GM21360 (cell line): ENCODE measurements around the gene NOMO2.
"Not testable (repeated sequence)": the region's sequence is repeated elsewhere in the genome, so short reads cannot be mapped to it uniquely, and the experiment has no call there.

Experiments used
- ATAC-seq: cut with Tn5 transposase; IDR thresholded peaks from one replicate; pipeline ENCODE4 v1.9.1; 2021; ENCODE audit warnings: mild to moderate bottlenecking, moderate library complexity; ENCODE audit not compliant: unreplicated experiment

The NOMO2 gene

GRCh38 chr16:18579261-18579660, 17.4 kb upstream of the NOMO2 start:
- ATAC-seq, result not testable (repeated sequence)

GRCh38 chr16:18577942-18578341, 16.0 kb upstream of the NOMO2 start:
- ATAC-seq, result not testable (repeated sequence)

- not testable (repeated sequence) for ATAC-seq
These were observed 14.0 kb upstream of the NOMO2 start for GRCh38 chr16:18575945-18576344.

GRCh38 chr16:18575298-18575917, 13.5 kb upstream of the NOMO2 start:
- ATAC-seq, result not testable (repeated sequence)

GRCh38 chr16:18573887-18574286, 12.0 kb upstream of the NOMO2 start:
- ATAC-seq, result not testable (repeated sequence)

- ATAC-seq, result not testable (repeated sequence)
These were observed 11.1 kb upstream of the NOMO2 start for GRCh38 chr16:18572973-18573372.

GRCh38 chr16:18571307-18571850, 9.5 kb upstream of the NOMO2 start:
- ATAC-seq, result not testable (repeated sequence)

GRCh38 chr16:18570529-18571306, 8.8 kb upstream of the NOMO2 start:
- ATAC-seq, result not testable (repeated sequence)

- ATAC-seq, result not testable (repeated sequence)
These were observed 1.3 kb downstream of the NOMO2 start for GRCh38 chr16:18560416-18561220.

- ATAC-seq, result not testable (repeated sequence)
These were observed 8.2 kb downstream of the NOMO2 start for GRCh38 chr16:18553671-18554070.

GRCh38 chr16:18547382-18547781, 14.5 kb downstream of the NOMO2 start:
- not testable (repeated sequence) for ATAC-seq

GRCh38 chr16:18546853-18547252, 15.0 kb downstream of the NOMO2 start:
- not testable (repeated sequence) for ATAC-seq

GRCh38 chr16:18544232-18545081, 17.4 kb downstream of the NOMO2 start:
- not testable (repeated sequence) for ATAC-seq

- ATAC-seq, result not testable (repeated sequence)
These were observed 20.0 kb downstream of the NOMO2 start for GRCh38 chr16:18541912-18542311.

- not testable (repeated sequence) for ATAC-seq
These were observed 24.9 kb downstream of the NOMO2 start for GRCh38 chr16:18537004-18537403.

- not testable (repeated sequence) for ATAC-seq
These were observed 26.3 kb downstream of the NOMO2 start for GRCh38 chr16:18535519-18536168.

GRCh38 chr16:18534308-18534707, 27.6 kb downstream of the NOMO2 start:
- ATAC-seq, result not testable (repeated sequence)

GRCh38 chr16:18531323-18531722, 30.6 kb downstream of the NOMO2 start:
- ATAC-seq, result not testable (repeated sequence)

- ATAC-seq, result not testable (repeated sequence)
These were observed 31.6 kb downstream of the NOMO2 start for GRCh38 chr16:18530329-18530728.

GRCh38 chr16:18526547-18526946, 35.4 kb downstream of the NOMO2 start:
- ATAC-seq, result not testable (repeated sequence)
